H1 (cell line): ENCODE results near the gene POLE2. TPM values are rescaled to one million over a fixed set of nuclear protein-coding genes. Genes with fewer than 3 reads are reported as not detected.
A peak's percentile ranks its signal among the peaks of the same experiment; 100 is the strongest.

Experiments
- CTCF ChIA-PET: fragments of 300-600 bp; sonication (Branson Sonifier 250); formaldehyde crosslinking; loops from one replicate; lab custom pipeline; 2021; ENCODE audit not compliant: partially characterized antibody; lab: Charles Lee
- POLR2A ChIA-PET: fragments of 300-600 bp; sonication (Branson Sonifier 250); formaldehyde crosslinking; loops from one replicate; lab custom pipeline; 2021; ENCODE audit warnings: inconsistent platforms; ENCODE audit not compliant: partially characterized antibody; lab: Charles Lee
- DNase-seq, 2 experiments: peaks; one replicate each; pipeline versions ENCODE4 v3.0.0 to v3.0.0-alpha.2; 2010 to 2022; ENCODE audit warnings: low spot score in 2 of 2, low read depth in 1 of 2, mixed read lengths in 1 of 2
- FAIRE-seq: peaks from 2 replicates; lab custom pipeline; 2011; peaks lifted over from hg19 to GRCh38; lab: Jason Lieb, UNC
- H2AFZ ChIP-seq: 2 replicates; pipeline ENCODE4 v1.8.1; 2012; ENCODE audit warnings: low read length, inconsistent platforms
- H2AK5ac ChIP-seq: 2 replicates; pipeline ENCODE4 v1.6.1; 2013; ENCODE audit warnings: low read depth, low read length
- H2BK120ac ChIP-seq: replicated peaks from 2 replicates; pipeline ENCODE3; 2013; ENCODE audit warnings: low read depth, low read length, inconsistent platforms
- H2BK12ac ChIP-seq: 2 replicates; pipeline ENCODE4 v1.6.1; 2013; ENCODE audit warnings: low read depth, low read length
- H2BK15ac ChIP-seq: 2 replicates; pipeline ENCODE4 v1.6.1; 2013; ENCODE audit warnings: low read length
- H2BK20ac ChIP-seq: 2 replicates; pipeline ENCODE4 v1.6.1; 2013; ENCODE audit warnings: low read length
- H2BK5ac ChIP-seq: 2 replicates; pipeline ENCODE4 v1.6.1; 2013; ENCODE audit warnings: low read depth, low read length
- H3K14ac ChIP-seq: 2 replicates; pipeline ENCODE4 v1.6.1; 2013; ENCODE audit warnings: inconsistent platforms; ENCODE audit not compliant: insufficient read length
- H3K18ac ChIP-seq: 2 replicates; pipeline ENCODE4 v1.6.1; 2013; ENCODE audit warnings: low read length; ENCODE audit errors: extremely low read depth
- H3K23ac ChIP-seq: 2 replicates; pipeline ENCODE4 v1.6.1; 2013; ENCODE audit warnings: inconsistent platforms; ENCODE audit not compliant: insufficient read length
- H3K23me2 ChIP-seq: 2 replicates; pipeline ENCODE4 v1.6.1; 2013; ENCODE audit warnings: low read depth, low read length
- H3K27ac ChIP-seq: 2 replicates; pipeline ENCODE4 v1.6.1; 2011; ENCODE audit warnings: low read depth, low read length, inconsistent platforms
- H3K27me3 ChIP-seq, 4 experiments: replicated peaks in 1 of 4; 1 replicate in 1 of 4; 2 replicates in 3 of 4; pipeline versions ENCODE4 v1.6.1 to v1.8.1; 2011 to 2013; ENCODE audit warnings: low read length in 3 of 4, mild to moderate bottlenecking in 3 of 4, inconsistent platforms in 2 of 4, mixed read lengths in 2 of 4, moderate library complexity in 1 of 4; ENCODE audit not compliant: control insufficient read depth in 3 of 4, insufficient read depth in 3 of 4; ENCODE audit errors: extremely low read depth in 1 of 4
- H3K36me3 ChIP-seq, 4 experiments: 2 replicates each; pipeline versions ENCODE4 v1.6.1 to v1.8.1; 2011 to 2013; ENCODE audit warnings: mild to moderate bottlenecking in 4 of 4, low read length in 3 of 4, moderate library complexity in 2 of 4, control low read depth in 1 of 4, inconsistent platforms in 1 of 4; ENCODE audit not compliant: insufficient read depth in 4 of 4, control insufficient read depth in 2 of 4
- H3K4ac ChIP-seq: replicated peaks from 2 replicates; pipeline ENCODE3; 2013; ENCODE audit warnings: low read length, low read depth, mixed read lengths, inconsistent platforms; ENCODE audit not compliant: insufficient read length
- H3K4me1 ChIP-seq, 4 experiments: replicated peaks in 1 of 4; 1 replicate in 1 of 4; 2 replicates in 3 of 4; pipeline versions ENCODE4 v1.6.1 to v1.8.1; 2011 to 2013; ENCODE audit warnings: low read length in 3 of 4, inconsistent platforms in 2 of 4, mixed read lengths in 1 of 4; ENCODE audit not compliant: insufficient read depth in 4 of 4, control insufficient read depth in 3 of 4
- H3K4me2 ChIP-seq, 2 experiments: 2 replicates each; pipeline versions ENCODE4 v1.6.1 to v1.8.1; 2011 to 2013; ENCODE audit warnings: low read depth in 2 of 2, low read length in 2 of 2, control low read depth in 1 of 2, inconsistent platforms in 1 of 2, mild to moderate bottlenecking in 1 of 2; ENCODE audit not compliant: insufficient read depth in 1 of 2
- H3K4me3 ChIP-seq, 4 experiments: fragments of 200-600, 300-600 bp in 1 of 4; sonication (generic), shearing (Covaris generic), sonication (Bioruptor Twin) in 1 of 4; 2 replicates each; pipeline versions ENCODE4 v1.5.1 to v1.8.1; 2011 to 2016; ENCODE audit warnings: low read length in 4 of 4, low read depth in 3 of 4, control low read depth in 2 of 4, inconsistent platforms in 2 of 4, mild to moderate bottlenecking in 2 of 4, mixed read lengths in 1 of 4, moderate library complexity in 1 of 4; ENCODE audit not compliant: insufficient read depth in 2 of 4; ENCODE audit errors: extremely low read depth in 1 of 4
- H3K56ac ChIP-seq: replicated peaks from 2 replicates; pipeline ENCODE3; 2013; ENCODE audit warnings: low read depth, mild to moderate bottlenecking, mixed read lengths, low read length, inconsistent platforms; ENCODE audit not compliant: insufficient read length
- H3K79me1 ChIP-seq: 2 replicates; pipeline ENCODE4 v1.6.1; 2013; ENCODE audit warnings: low read depth, low read length, control low read depth
- H3K79me2 ChIP-seq, 2 experiments: 2 replicates each; pipeline versions ENCODE4 v1.6.1 to v1.8.1; 2012 to 2013; ENCODE audit warnings: low read length in 2 of 2, mild to moderate bottlenecking in 2 of 2, inconsistent platforms in 1 of 2; ENCODE audit not compliant: insufficient read depth in 2 of 2, control insufficient read depth in 1 of 2
- H3K9ac ChIP-seq, 4 experiments: replicated peaks in 1 of 4; 1 replicate in 1 of 4; 2 replicates in 3 of 4; pipeline versions ENCODE4 v1.6.1 to v1.8.1; 2011 to 2013; ENCODE audit warnings: low read depth in 3 of 4, low read length in 3 of 4, control low read depth in 2 of 4, mild to moderate bottlenecking in 2 of 4, moderate library complexity in 2 of 4, inconsistent platforms in 1 of 4; ENCODE audit errors: extremely low read depth in 1 of 4
- H3K9me3 ChIP-seq, 2 experiments: 2 replicates each; pipeline versions ENCODE4 v1.6.1 to v1.8.1; 2012 to 2013; ENCODE audit warnings: mild to moderate bottlenecking in 2 of 2, moderate library complexity in 2 of 2, control low read depth in 1 of 2, inconsistent platforms in 1 of 2, low read depth in 1 of 2, low read length in 1 of 2, mixed read lengths in 1 of 2; ENCODE audit not compliant: insufficient read depth in 2 of 2
- H4K20me1 ChIP-seq, 2 experiments: replicated peaks in 1 of 2; 2 replicates each; pipeline versions ENCODE3 to v1.8.1; 2011 to 2013; ENCODE audit warnings: inconsistent platforms in 2 of 2, low read length in 2 of 2, mild to moderate bottlenecking in 1 of 2; ENCODE audit not compliant: insufficient read depth in 2 of 2, control insufficient read depth in 1 of 2
- H4K5ac ChIP-seq: 2 replicates; pipeline ENCODE4 v1.6.1; 2013; ENCODE audit warnings: low read length, low read depth, mixed read lengths, inconsistent platforms; ENCODE audit not compliant: insufficient read length
- H4K8ac ChIP-seq: 2 replicates; pipeline ENCODE4 v1.8.0; 2013; ENCODE audit warnings: mild to moderate bottlenecking, moderate library complexity, low read length, inconsistent platforms; ENCODE audit not compliant: insufficient read depth; ENCODE audit errors: extremely low read depth
- H4K91ac ChIP-seq: replicated peaks from 2 replicates; pipeline ENCODE3; 2013; ENCODE audit warnings: low read length, mixed read lengths, inconsistent platforms; ENCODE audit not compliant: insufficient read length
- CREB1 ChIP-seq: IDR thresholded peaks from 2 replicates; pipeline ENCODE4 v1.6.1; 2012; ENCODE audit warnings: inconsistent platforms
- GTF2F1 ChIP-seq: IDR thresholded peaks from 2 replicates; pipeline ENCODE4 v1.6.1; 2012; ENCODE audit warnings: low read depth, low read length, improper control_type of control experiment, borderline replicate concordance
- KDM4A ChIP-seq: IDR thresholded peaks from one replicate; pipeline ENCODE4 v1.7.1; 2012; ENCODE audit warnings: low read depth, mild to moderate bottlenecking, moderate library complexity, low read length, inconsistent platforms; ENCODE audit not compliant: severe bottlenecking
- MAFK ChIP-seq: IDR thresholded peaks from 2 replicates; pipeline ENCODE4 v1.6.1; 2012; ENCODE audit warnings: low read depth, mild to moderate bottlenecking, improper control_type of control experiment, low read length
- ZNF274 ChIP-seq: IDR thresholded peaks from 2 replicates; pipeline ENCODE4 v1.7.0; 2012; ENCODE audit warnings: low read length, borderline replicate concordance; ENCODE audit errors: extremely low read depth
- WGBS, 2 experiments: shearing (Covaris generic) in 1 of 2; methylation state at CpG; one replicate each; pipeline versions ENCODE4 v1.1.6 to v1.1.7; 2013 to 2015; ENCODE audit warnings: low lambda C conversion rate in 2 of 2, mixed read lengths in 2 of 2, inconsistent platforms in 1 of 2, low coverage in 1 of 2, missing lambda C conversion rate in 1 of 2; ENCODE audit not compliant: insufficient replicate concordance in 2 of 2, insufficient coverage in 1 of 2, insufficient read length in 1 of 2; ENCODE audit errors: extremely low coverage in 1 of 2, missing lambda C conversion rate in 1 of 2; 5-methylcytosine and 5-hydroxymethylcytosine counted together
- long read RNA-seq, 2 experiments: library from RNA in 1 of 2; library from capped mRNA in 1 of 2; stranded (forward); transcript quantifications; one replicate each; pipeline ENCODE4 v2.0.0, GENCODE V29; 2021; ENCODE audit warnings: inconsistent platforms in 1 of 2
- polyA minus RNA-seq, 3 experiments: library from RNA; depleted of rRNA, polyadenylated mRNA; stranded (reverse); fragments of >200 nt; gene quantifications; 1 replicate in 2 of 3; 2 replicates in 1 of 3; pipeline ENCODE4 v1.2.3, GENCODE V29; 2011
- polyA plus RNA-seq, 7 experiments: library from polyadenylated mRNA; depleted of rRNA in 3 of 7; stranded (reverse) in 5 of 7; unstranded in 2 of 7; fragments of >200 nt in 5 of 7; fragments of 200-250 nt in 2 of 7; gene quantifications; 1 replicate in 5 of 7; 2 replicates in 1 of 7; 4 replicates in 1 of 7; pipeline versions ENCODE4 v1.2.1 to v1.2.3, GENCODE V29; 2011 to 2013; ENCODE audit warnings: missing spikeins in 2 of 7, mixed read lengths in 2 of 7
- total RNA-seq: library from RNA; stranded (reverse); fragmentation: NEBNext Ultra II Directional; extraction: Animal tissue kit (Norgen Biotek cat#: 25700); gene quantifications from 2 replicates; pipeline ENCODE4 v1.2.1, GENCODE V29; 2021

Gene POLE2, protein sequence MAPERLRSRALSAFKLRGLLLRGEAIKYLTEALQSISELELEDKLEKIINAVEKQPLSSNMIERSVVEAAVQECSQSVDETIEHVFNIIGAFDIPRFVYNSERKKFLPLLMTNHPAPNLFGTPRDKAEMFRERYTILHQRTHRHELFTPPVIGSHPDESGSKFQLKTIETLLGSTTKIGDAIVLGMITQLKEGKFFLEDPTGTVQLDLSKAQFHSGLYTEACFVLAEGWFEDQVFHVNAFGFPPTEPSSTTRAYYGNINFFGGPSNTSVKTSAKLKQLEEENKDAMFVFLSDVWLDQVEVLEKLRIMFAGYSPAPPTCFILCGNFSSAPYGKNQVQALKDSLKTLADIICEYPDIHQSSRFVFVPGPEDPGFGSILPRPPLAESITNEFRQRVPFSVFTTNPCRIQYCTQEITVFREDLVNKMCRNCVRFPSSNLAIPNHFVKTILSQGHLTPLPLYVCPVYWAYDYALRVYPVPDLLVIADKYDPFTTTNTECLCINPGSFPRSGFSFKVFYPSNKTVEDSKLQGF
- total RNA-seq (31.2 and 34.0 TPM in 2 replicates), polyA plus RNA-seq (2011; rRNA removed) (24.5 and 41.7 TPM in 2 replicates), polyA minus RNA-seq (2011; rRNA and poly(A)+ RNA removed) (30.6 and 42.3 TPM in 2 replicates)
- 31.3 TPM for polyA plus RNA-seq (2011; cell fraction: cytosol; rRNA removed)
- 26.3 TPM for polyA plus RNA-seq (2011; cell fraction: nucleus; rRNA removed)
- 22.3 to 34.7 TPM (median 26.4 TPM) in 4 replicates for polyA plus RNA-seq (2012, experiment 1 of 2)
- 10.6 TPM for polyA plus RNA-seq (2012, experiment 2 of 2)
- polyA plus RNA-seq (2013, experiment 1 of 2), result 34.4 TPM
- 31.3 TPM for polyA plus RNA-seq (2013, experiment 2 of 2)
- 9.9 TPM for polyA minus RNA-seq (2011; cell fraction: cytosol; rRNA and poly(A)+ RNA removed)
- 35.8 TPM for polyA minus RNA-seq (2011; cell fraction: nucleus; rRNA and poly(A)+ RNA removed)
- long read RNA-seq, experiment 1, transcript POLE2-201 (19 exons, 1,776 nt), result major isoform, 10 of 32 reads
- long read RNA-seq, experiment 1, partial matches to known transcripts, result 5 of 32 reads
- long read RNA-seq, experiment 1, other reads (novel, unspliced or antisense), result 13 of 32 reads
- long read RNA-seq, experiment 2, transcript POLE2-201 (19 exons, 1,776 nt), result major isoform, 22 of 33 reads
- long read RNA-seq, experiment 2, partial matches to known transcripts, result 1 of 33 reads
- long read RNA-seq, experiment 2, other reads (novel, unspliced or antisense), result 8 of 33 reads

GRCh38 chr14:49687942-49688700, at the start of gene POLE2:
TSS of gene POLE2 (minus strand) at chr14:49688214. CDS start at chr14:49688203, 11 bp downstream.
- Histone ChIP-seq H4K5ac (peak within 1 kb of the TSS; percentile 95), H3K9ac (peak within 1 kb of the TSS; percentile 89 to 94 (median 94)), H3K79me1 (no peaks in the 10 kb centered on the region), H3K79me2 (peaks cover 0 to 27% of the 10 kb centered on the region in 2 experiments; a peak in 2 of 4 replicates), H3K27me3 (peaks cover 0 to 13% (median 6%) of the 10 kb centered on the region in 4 experiments), H3K23me2 (peaks cover 10% of the 10 kb centered on the region), H2BK20ac (no peak within 1 kb of the TSS), H2BK120ac (peak within 1 kb of the TSS; percentile 81), H3K27ac (peak within 1 kb of the TSS; percentile 84), H3K4ac (peak within 1 kb of the TSS; percentile 57), H3K36me3 (peaks cover 0 to 4% (median under 1%) of the 10 kb centered on the region in 4 experiments; a peak in 2 of 8 replicates), H3K9me3 (no peaks in the 10 kb centered on the region), H4K20me1 (no peaks in the 10 kb centered on the region), H3K56ac (peak within 1 kb of the TSS; percentile 97), H3K18ac (peak within 1 kb of the TSS; percentile 93), H2BK15ac (0 out of 2 replicates have a peak within 1 kb of the TSS, but pooled peaks have one; percentile 32), H2AFZ (0 out of 2 replicates have a peak within 1 kb of the TSS, but pooled peaks have one; percentile 47), H3K4me3 (peak within 1 kb of the TSS; percentile 62 to 84 (median 72)), H2BK5ac (peak within 1 kb of the TSS; percentile 89), H3K23ac (no peak within 1 kb of the TSS), H4K91ac (peak within 1 kb of the TSS; percentile 99), H3K4me1 (peaks cover 0 to 9% (median 4%) of the 10 kb centered on the region in 4 experiments; a peak in 6 of 7 replicates), H3K4me2 (peak within 1 kb of the TSS; percentile 73 to 90), H3K14ac (no peak within 1 kb of the TSS), H4K8ac (peak within 1 kb of the TSS; percentile 97), H2AK5ac (no peak within 1 kb of the TSS), H2BK12ac (peak within 1 kb of the TSS; percentile 32; the same call in 1 of the 2 replicates)
- WGBS, 2 experiments, result 4% methylated on average over 63 of the region's 67 CpGs; no CpG with 5 or more reads in 1 of the 2 experiments
- CTCF ChIA-PET, result interaction anchor here (0.8 to 2.1 kb wide), 8 partner anchors 8 to 165 kb away, joined by 3 to 6 read pairs (median 4); partner anchors contain the start of genes KLHDC2 and NEMF
- DNase-seq (peak; percentile 57 to 92), FAIRE-seq (no peak)
- POLR2A ChIA-PET, result interaction anchor here (0.6 to 4.1 kb wide), 22 partner anchors 11 to 174 kb away, joined by 3 to 28 read pairs (median 4); partner anchors contain the start of genes DNAAF2, KLHDC2, MGAT2 and RPL36AL
- TF ChIP-seq CREB1, result no peak
- TF ChIP-seq GTF2F1, result no peak
- TF ChIP-seq KDM4A, result peak; percentile 88
- TF ChIP-seq ZNF274, result no peak
- TF ChIP-seq MAFK, result no peak
